Smooth muscle cell (in vitro differentiated cells): ENCODE data around the gene TMEM121B. TPM values are rescaled to one million over a fixed set of nuclear protein-coding genes. Genes with fewer than 3 reads are reported as not detected.

Experiments used
- DNase-seq: peaks from one replicate; lab custom pipeline; 2025; ENCODE audit not compliant: unreplicated experiment; lab: John Stamatoyannopoulos, UW
- H2AFZ ChIP-seq: fragments of 200-600 bp; sonication (generic); 2 replicates; pipeline ENCODE4 v1.6.0; 2016; ENCODE audit warnings: antibody characterized with exemption, low read depth, mild to moderate bottlenecking
- H3F3A ChIP-seq: fragments of 200-600 bp; sonication (generic); 2 replicates; pipeline ENCODE4 v1.6.0; 2017; ENCODE audit warnings: antibody characterized with exemption, low read depth
- H3K27ac ChIP-seq: fragments of 200-600 bp; sonication (generic); 2 replicates; pipeline ENCODE4 v1.5.1; 2016; ENCODE audit warnings: low read depth, mild to moderate bottlenecking
- H3K27me3 ChIP-seq: fragments of 200-600 bp; sonication (generic); 2 replicates; pipeline ENCODE4 v1.6.1; 2016; ENCODE audit warnings: low read depth, mild to moderate bottlenecking
- H3K36me3 ChIP-seq: fragments of 200-600 bp; sonication (generic); 2 replicates; pipeline ENCODE4 v1.5.1; 2016; ENCODE audit warnings: low read depth
- H3K4me1 ChIP-seq: fragments of 200-600 bp; sonication (generic); 2 replicates; pipeline ENCODE4 v1.5.1; 2016; ENCODE audit warnings: low read depth
- H3K4me2 ChIP-seq: fragments of 200-600 bp; sonication (generic); 2 replicates; pipeline ENCODE4 v1.6.0; 2016; ENCODE audit warnings: mild to moderate bottlenecking
- H3K4me3 ChIP-seq: fragments of 200-600 bp; sonication (generic); 2 replicates; pipeline ENCODE4 v1.5.1; 2016; ENCODE audit warnings: mild to moderate bottlenecking
- H3K79me2 ChIP-seq: fragments of 200-600 bp; sonication (generic); 2 replicates; pipeline ENCODE4 v1.6.0; 2016; ENCODE audit warnings: low read depth, mild to moderate bottlenecking
- H3K9ac ChIP-seq: fragments of 200-600 bp; sonication (generic); 2 replicates; pipeline ENCODE4 v1.6.0; 2016; ENCODE audit warnings: low read depth
- H3K9me3 ChIP-seq: fragments of 200-600 bp; sonication (generic); replicated peaks from 2 replicates; pipeline ENCODE4 v1.5.1; 2016; ENCODE audit warnings: low read depth
- H4K20me1 ChIP-seq: fragments of 200-600 bp; sonication (generic); 2 replicates; pipeline ENCODE4 v1.6.0; 2016; ENCODE audit warnings: low read depth
- WGBS: methylation state at CpG from one replicate; pipeline ENCODE4 v1.1.7; 2016; ENCODE audit warnings: low lambda C conversion rate; 5-methylcytosine and 5-hydroxymethylcytosine counted together
- polyA plus RNA-seq: library from polyadenylated mRNA; unstranded; fragments of >200 nt; fragmentation: Nextera tagmentation; extraction: Ambion mirVana; gene quantifications from 2 replicates; pipeline ENCODE4 v1.2.1, GENCODE V29; 2016
- total RNA-seq: library from RNA; depleted of rRNA; stranded (reverse); fragments of >200 nt; gene quantifications from 2 replicates; pipeline ENCODE4 v1.2.3, GENCODE V29; 2014
- TF ChIP-seq, protein P1 (sequence below): fragments of 200-600 bp; sonication (generic); IDR thresholded peaks from 2 replicates; pipeline ENCODE4 v1.5.1; 2017; ENCODE audit warnings: borderline replicate concordance, mild to moderate bottlenecking, antibody characterized with exemption; ENCODE audit not compliant: insufficient read depth, poor library complexity, severe bottlenecking

The TMEM121B gene
- total and polyA plus RNA-seq, 2 experiments from 2014 or later: 0.09 to 0.15 TPM

DNA sequence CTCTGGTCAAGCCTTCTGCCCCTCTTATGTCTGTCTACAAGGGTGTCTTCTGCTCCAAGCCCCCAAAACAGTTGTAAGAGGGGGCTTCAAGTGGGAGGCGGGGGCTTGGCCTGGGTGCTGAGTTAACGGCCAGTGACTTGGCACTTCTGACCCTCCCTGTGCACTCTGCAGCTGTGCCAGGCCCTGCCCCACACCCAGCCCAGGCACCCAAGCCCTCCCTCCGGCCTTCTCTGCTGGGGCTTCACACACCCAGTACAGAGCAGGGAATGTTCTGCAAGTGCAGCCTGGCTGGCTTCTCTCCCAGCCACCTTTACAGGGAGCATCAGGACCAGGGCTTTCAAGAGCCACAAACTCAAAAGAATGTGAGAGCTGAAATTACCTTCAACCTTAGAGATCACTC is 3.8 kb downstream of the TMEM121B start:
- WGBS: 89% methylated on average over 3 of the region's 3 CpGs
- Histone ChIP-seq H3K79me2 (no peaks in the 10 kb centered on the region), H3K9ac (no peak overlapping the region), H4K20me1 (no peaks in the 10 kb centered on the region), H3K36me3 (no peaks in the 10 kb centered on the region), H3K4me1 (peaks cover 9% of the 10 kb centered on the region), H3K9me3 (no peaks in the 10 kb centered on the region), H3K27ac (no peak overlapping the region), H3K4me3 (no peak overlapping the region), H2AFZ (no peak overlapping the region), H3K27me3 (peaks cover 23% of the 10 kb centered on the region), H3K4me2 (no peak overlapping the region), H3F3A (no peaks in the 10 kb centered on the region)
- TF ChIP-seq, protein P1, sequence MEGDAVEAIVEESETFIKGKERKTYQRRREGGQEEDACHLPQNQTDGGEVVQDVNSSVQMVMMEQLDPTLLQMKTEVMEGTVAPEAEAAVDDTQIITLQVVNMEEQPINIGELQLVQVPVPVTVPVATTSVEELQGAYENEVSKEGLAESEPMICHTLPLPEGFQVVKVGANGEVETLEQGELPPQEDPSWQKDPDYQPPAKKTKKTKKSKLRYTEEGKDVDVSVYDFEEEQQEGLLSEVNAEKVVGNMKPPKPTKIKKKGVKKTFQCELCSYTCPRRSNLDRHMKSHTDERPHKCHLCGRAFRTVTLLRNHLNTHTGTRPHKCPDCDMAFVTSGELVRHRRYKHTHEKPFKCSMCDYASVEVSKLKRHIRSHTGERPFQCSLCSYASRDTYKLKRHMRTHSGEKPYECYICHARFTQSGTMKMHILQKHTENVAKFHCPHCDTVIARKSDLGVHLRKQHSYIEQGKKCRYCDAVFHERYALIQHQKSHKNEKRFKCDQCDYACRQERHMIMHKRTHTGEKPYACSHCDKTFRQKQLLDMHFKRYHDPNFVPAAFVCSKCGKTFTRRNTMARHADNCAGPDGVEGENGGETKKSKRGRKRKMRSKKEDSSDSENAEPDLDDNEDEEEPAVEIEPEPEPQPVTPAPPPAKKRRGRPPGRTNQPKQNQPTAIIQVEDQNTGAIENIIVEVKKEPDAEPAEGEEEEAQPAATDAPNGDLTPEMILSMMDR: no peak
- DNase-seq: no peak

DNA sequence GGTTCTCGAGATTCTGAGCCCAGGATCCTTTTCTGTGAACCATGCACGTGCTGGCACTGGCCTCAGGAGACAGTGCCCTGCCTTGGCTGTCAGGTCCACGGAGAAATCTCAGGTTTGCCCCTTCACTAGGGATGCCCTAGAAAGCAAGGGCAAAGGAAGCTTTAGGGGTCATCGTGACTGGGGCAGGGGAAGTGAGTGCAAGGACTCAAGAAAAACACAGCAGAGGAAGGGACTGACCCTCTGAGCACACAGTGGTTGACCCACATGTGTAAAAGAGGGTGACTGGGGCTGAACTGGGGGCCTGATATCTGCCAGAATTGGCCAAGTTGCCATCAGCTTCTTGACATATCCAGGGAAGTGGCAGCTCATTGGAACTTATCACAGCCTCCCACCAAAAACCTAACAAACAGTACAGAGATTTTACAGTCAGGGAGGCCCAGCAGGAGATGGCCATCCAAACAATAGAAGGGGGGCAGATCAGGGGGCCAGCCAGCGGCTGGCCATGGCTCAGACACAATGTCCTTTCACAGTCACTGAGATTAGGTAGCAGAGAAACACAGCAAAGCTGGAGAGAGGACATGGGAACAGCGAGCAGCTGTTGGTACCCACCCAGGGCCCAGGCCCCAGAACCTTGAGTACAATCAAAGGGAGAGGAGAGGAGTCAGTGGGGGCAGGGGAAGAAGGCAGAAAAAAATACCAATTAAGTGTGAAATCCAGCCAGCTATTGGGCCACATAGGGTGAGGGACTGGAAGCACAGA is 4.4 kb downstream of the TMEM121B start:
- no peaks in the 10 kb centered on the region for H4K20me1 ChIP-seq
- DNase-seq: no peak

DNA sequence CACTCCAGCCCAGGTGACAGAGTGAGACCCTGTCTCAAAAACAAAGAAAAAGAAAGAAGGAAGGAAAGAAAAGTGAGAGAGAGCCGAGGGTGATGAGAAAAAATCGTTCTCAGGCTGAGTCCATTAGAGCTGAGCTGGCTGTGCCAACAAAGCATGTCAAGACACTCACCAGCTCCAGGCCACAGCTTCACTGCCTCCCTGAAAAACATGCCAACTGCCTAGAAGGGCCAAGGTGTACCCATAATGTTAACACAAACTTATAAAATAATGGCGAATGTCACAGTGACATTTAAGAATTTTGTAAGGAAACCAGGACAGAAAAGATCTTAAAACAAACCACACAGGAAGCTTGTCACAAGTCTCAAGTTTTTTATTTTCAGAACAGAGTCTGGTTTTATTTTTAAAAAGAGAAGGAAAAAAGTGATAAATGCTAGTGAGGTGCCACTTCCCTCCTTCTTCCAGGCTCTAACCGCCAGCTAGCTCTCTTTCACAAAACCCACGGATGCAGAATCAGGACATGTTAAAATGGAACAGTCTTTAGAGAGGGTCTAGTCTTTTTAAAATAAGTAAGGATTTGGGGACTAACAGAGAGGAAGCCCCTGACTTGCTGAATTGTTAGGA is 5.1 kb downstream of the TMEM121B start:
- Histone ChIP-seq H2AFZ (no peak overlapping the region), H3K9me3 (no peaks in the 10 kb centered on the region), H3K79me2 (no peaks in the 10 kb centered on the region), H3K9ac (no peak overlapping the region), H3K36me3 (no peaks in the 10 kb centered on the region), H3K4me2 (no peak overlapping the region), H3K4me3 (no peak overlapping the region), H3F3A (no peaks in the 10 kb centered on the region), H4K20me1 (no peaks in the 10 kb centered on the region), H3K27me3 (peaks cover 12% of the 10 kb centered on the region), H3K4me1 (peaks cover 9% of the 10 kb centered on the region), H3K27ac (no peak overlapping the region)
- WGBS: 90% methylated on average over 5 of the region's 5 CpGs
- DNase-seq: no peak
- TF ChIP-seq, protein P1: no peak

More for the DNA sequence above, 4.4 kb downstream of the TMEM121B start:
- no peaks in the 10 kb centered on the region for H3K36me3 ChIP-seq
- no peak overlapping the region for H2AFZ ChIP-seq
- H3F3A ChIP-seq: no peaks in the 10 kb centered on the region
- no peaks in the 10 kb centered on the region for H3K79me2 ChIP-seq
- peaks cover 17% of the 10 kb centered on the region for H3K27me3 ChIP-seq
- H3K9me3 ChIP-seq: no peaks in the 10 kb centered on the region
- no peak overlapping the region for H3K4me3 ChIP-seq
- peaks cover 9% of the 10 kb centered on the region for H3K4me1 ChIP-seq
- no peak overlapping the region for H3K27ac ChIP-seq
- TF ChIP-seq, protein P1: no peak
- no peak overlapping the region for H3K9ac ChIP-seq
- 72% methylated on average over 6 of the region's 6 CpGs for WGBS
- no peak overlapping the region for H3K4me2 ChIP-seq
